Uterus (tissue), 2 donors: ENCODE data around the gene CIRBP.

ENCODE experiments used
- CTCF ChIP-seq, 4 experiments: fragments of 200-600 bp in 2 of 4; fragments of 450-650 bp in 2 of 4; sonication (generic) in 2 of 4; IDR thresholded peaks; one replicate each; pipeline ENCODE4 v1.5.1; 2016 to 2019; ENCODE audit warnings: antibody characterized with exemption in 4 of 4, mild to moderate bottlenecking in 2 of 4, moderate library complexity in 1 of 4
- POLR2A ChIP-seq, 2 donors: fragments of 450-650 bp; IDR thresholded peaks; one replicate each; pipeline ENCODE4 v1.6.1; 2016; ENCODE audit warnings: antibody characterized with exemption in 2 of 2, mild to moderate bottlenecking in 1 of 2, moderate library complexity in 1 of 2

- TF ChIP-seq CTCF (IDR thresholded peaks at IDR 0.05) = no peak
- no peak for TF ChIP-seq POLR2A (IDR thresholded peaks at IDR 0.05)
Observed at GRCh38 chr19:1232652-1233072, 36.5 kb upstream of the CIRBP start.
